SH-SY5Y (cell line): ENCODE data around the gene PRKACB.

ENCODE experiments used
- GATA2 ChIP-seq: IDR thresholded peaks from 2 replicates; pipeline ENCODE4 v1.6.1; 2011; ENCODE audit warnings: mild to moderate bottlenecking, low read depth, low read length
- GATA3 ChIP-seq: IDR thresholded peaks from 2 replicates; pipeline ENCODE4 v1.6.1; 2011; ENCODE audit warnings: low read depth, mild to moderate bottlenecking, low read length, moderate library complexity

GRCh38 chr1:84133479-84133878, 10.6 kb upstream of the PRKACB start:
- TF ChIP-seq GATA2 (no peak), GATA3 (no peak)
